NB4 (cell line): ENCODE results near the gene GPR173.

Experiments
- MYC ChIP-seq: IDR thresholded peaks from 2 replicates; pipeline ENCODE4 v1.6.1; 2011; ENCODE audit warnings: low read depth, low read length
- POLR2A ChIP-seq: IDR thresholded peaks from 2 replicates; pipeline ENCODE4 v1.6.1; 2011; ENCODE audit warnings: mild to moderate bottlenecking; ENCODE audit not compliant: insufficient read length; ENCODE audit errors: extremely low read depth
- TF ChIP-seq, protein P1 (sequence below): IDR thresholded peaks from one replicate; pipeline ENCODE4 v1.5.1; 2012; ENCODE audit warnings: low read depth, low read length
- TF ChIP-seq, protein P2 (sequence below): IDR thresholded peaks from 2 replicates; pipeline ENCODE4 v1.6.1; 2011; ENCODE audit warnings: low read depth, low read length

DNA sequence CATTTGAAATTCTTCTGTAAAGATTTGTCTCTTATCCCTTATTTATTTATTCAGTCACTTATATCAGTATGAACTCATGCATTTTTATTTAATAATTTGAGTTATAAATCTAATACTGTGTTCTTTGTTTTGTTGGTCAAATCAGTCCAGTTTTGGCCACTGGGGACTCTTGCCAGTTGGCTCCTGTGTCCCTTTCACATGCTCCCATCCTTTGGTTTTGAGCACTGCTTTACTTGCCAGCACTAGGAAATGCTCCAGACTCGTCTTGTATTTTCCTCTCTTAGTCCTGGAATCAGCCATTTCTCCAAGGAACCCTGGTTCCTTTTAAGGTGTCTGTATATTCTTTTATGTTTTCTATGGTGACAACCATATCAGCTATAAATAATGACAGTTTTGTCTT lies 73.4 kb downstream of the GPR173 start:
- TF ChIP-seq, protein P1, sequence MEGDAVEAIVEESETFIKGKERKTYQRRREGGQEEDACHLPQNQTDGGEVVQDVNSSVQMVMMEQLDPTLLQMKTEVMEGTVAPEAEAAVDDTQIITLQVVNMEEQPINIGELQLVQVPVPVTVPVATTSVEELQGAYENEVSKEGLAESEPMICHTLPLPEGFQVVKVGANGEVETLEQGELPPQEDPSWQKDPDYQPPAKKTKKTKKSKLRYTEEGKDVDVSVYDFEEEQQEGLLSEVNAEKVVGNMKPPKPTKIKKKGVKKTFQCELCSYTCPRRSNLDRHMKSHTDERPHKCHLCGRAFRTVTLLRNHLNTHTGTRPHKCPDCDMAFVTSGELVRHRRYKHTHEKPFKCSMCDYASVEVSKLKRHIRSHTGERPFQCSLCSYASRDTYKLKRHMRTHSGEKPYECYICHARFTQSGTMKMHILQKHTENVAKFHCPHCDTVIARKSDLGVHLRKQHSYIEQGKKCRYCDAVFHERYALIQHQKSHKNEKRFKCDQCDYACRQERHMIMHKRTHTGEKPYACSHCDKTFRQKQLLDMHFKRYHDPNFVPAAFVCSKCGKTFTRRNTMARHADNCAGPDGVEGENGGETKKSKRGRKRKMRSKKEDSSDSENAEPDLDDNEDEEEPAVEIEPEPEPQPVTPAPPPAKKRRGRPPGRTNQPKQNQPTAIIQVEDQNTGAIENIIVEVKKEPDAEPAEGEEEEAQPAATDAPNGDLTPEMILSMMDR = no peak
- TF ChIP-seq, protein P2, sequence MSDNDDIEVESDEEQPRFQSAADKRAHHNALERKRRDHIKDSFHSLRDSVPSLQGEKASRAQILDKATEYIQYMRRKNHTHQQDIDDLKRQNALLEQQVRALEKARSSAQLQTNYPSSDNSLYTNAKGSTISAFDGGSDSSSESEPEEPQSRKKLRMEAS = no peak
- TF ChIP-seq POLR2A (no peak), MYC (no peak)
